ENCODE data around the gene DDX54.

DNA sequence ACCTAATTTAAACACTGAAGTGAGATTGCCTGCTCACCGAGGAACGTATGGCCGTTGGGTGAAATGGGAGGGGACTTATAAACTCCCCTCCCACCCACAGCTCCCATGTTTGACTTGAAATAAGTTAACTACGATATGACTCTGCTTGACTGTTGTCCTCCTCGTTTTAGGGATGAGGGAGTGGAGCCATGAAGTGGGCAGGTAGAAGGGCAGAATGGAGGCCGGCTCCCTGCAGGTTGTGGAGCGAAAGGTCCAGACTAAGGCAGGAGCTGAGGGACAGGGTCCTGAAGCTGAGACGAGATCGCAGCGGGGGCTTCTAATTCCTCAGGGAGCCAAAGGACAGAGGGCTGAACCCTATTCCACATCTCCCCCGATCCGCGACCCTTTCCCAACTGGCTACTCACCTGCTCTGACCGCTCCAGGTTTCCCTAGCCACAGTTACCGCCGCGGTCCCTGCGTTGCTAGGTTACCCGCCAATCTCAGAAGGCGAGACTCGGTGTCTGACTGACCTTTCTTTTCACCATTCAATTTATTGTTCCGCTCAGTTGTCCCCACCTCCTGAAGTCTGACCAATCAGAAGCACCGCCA is 35.4 kb upstream of the DDX54 start:
- TF ChIP-seq, protein P1, sequence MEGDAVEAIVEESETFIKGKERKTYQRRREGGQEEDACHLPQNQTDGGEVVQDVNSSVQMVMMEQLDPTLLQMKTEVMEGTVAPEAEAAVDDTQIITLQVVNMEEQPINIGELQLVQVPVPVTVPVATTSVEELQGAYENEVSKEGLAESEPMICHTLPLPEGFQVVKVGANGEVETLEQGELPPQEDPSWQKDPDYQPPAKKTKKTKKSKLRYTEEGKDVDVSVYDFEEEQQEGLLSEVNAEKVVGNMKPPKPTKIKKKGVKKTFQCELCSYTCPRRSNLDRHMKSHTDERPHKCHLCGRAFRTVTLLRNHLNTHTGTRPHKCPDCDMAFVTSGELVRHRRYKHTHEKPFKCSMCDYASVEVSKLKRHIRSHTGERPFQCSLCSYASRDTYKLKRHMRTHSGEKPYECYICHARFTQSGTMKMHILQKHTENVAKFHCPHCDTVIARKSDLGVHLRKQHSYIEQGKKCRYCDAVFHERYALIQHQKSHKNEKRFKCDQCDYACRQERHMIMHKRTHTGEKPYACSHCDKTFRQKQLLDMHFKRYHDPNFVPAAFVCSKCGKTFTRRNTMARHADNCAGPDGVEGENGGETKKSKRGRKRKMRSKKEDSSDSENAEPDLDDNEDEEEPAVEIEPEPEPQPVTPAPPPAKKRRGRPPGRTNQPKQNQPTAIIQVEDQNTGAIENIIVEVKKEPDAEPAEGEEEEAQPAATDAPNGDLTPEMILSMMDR (IDR thresholded peaks at IDR 0.05): no peak
- no peak for TF ChIP-seq POLR2A (IDR thresholded peaks at IDR 0.05)
